Measurements from ENCODE around the gene PEPD. TPM values are rescaled to one million over a fixed set of nuclear protein-coding genes. Genes with fewer than 3 reads are reported as not detected.

Gene PEPD
- total and polyA plus RNA-seq, 10 of the 15 experiments (the other 5 are each of a cell fraction or from before 2014, with no cell fraction given) = 1.4 to 52.0 (median 20.2) TPM

GRCh38 chr19:33411621-33412180 lies 109.9 kb downstream of the PEPD start (continued):
- no peak for TF ChIP-seq REST (IDR thresholded peaks at IDR 0.05; ENCODE audit: low read depth, low read length)
- no peak for TF ChIP-seq SMC3 (IDR thresholded peaks at IDR 0.05; ENCODE audit: borderline replicate concordance, low read length)

GRCh38 chr19:33410915-33411401 lies 110.6 kb downstream of the PEPD start:
- in situ Hi-C loops (cut with MboI) (no loop called here), intact Hi-C loops (cut with micrococcal nuclease; ENCODE audit: unreplicated experiment) (no loop called here)
- H3K4me1 ChIP-seq (ENCODE audit: control insufficient read depth, insufficient read depth, low read length) = 0 out of 2 replicates have a peak, but pooled peaks cover 4% of the 10 kb centered on the region
- H3K9me3 ChIP-seq (replicated peaks; ENCODE audit: control insufficient read depth, insufficient read depth, low read length) = no peaks in the 10 kb centered on the region
- H4K20me1 ChIP-seq (ENCODE audit: control insufficient read depth, insufficient read depth) = no peaks in the 10 kb centered on the region; the same call in 1 of the 2 replicates
- no peaks in the 10 kb centered on the region for H3K79me2 ChIP-seq (ENCODE audit: control insufficient read depth, insufficient read depth, low read length)
- ATAC-seq (no peak), FAIRE-seq (no peak), DNase-seq (ENCODE audit: low read depth, low spot score) (no peak)
- no peaks in the 10 kb centered on the region for H3K36me3 ChIP-seq (ENCODE audit: control insufficient read depth in 2 of 2, insufficient read depth in 2 of 2, low read length in 1 of 2)
- ChIA-PET SMC1A (ENCODE audit: uncharacterized antibody, unreplicated experiment) (interaction anchor here (0.6 kb wide), 1 partner anchor 815 kb away, joined by 3 read pairs; no protein-coding TSS in a partner anchor), CTCF (interaction anchor here (0.6 to 1.4 kb wide), 2 partner anchors 60 to 175 kb away, joined by 3 read pairs; no protein-coding TSS in a partner anchor), POLR2A (no interaction called here), RAD21 (ENCODE audit: unreplicated experiment) (no interaction called here)
- H2AFZ ChIP-seq (ENCODE audit: control insufficient read depth, low read depth, low read length) = no peak overlapping the region
- no TSS peak for BruUV-seq (replicated peaks)
- no peak overlapping the region for H3K4me3 ChIP-seq
- H3K27ac ChIP-seq (ENCODE audit: control insufficient read depth, insufficient read depth) = no peak overlapping the region
- no peak overlapping the region for H3K4me2 ChIP-seq (ENCODE audit: control insufficient read depth, insufficient read depth)
- 82% methylated on average over 21 of the region's 21 CpGs for WGBS (ENCODE audit: insufficient coverage, insufficient replicate concordance, low lambda C conversion rate, missing lambda C conversion rate)
- no peaks in the 10 kb centered on the region for H3K27me3 ChIP-seq (replicated peaks in 1 of 2; ENCODE audit: control insufficient read depth in 2 of 2, insufficient read depth in 2 of 2, low read length in 1 of 2)
- H3K9ac ChIP-seq (ENCODE audit: control insufficient read depth, insufficient read depth, low read length) = no peak overlapping the region
- TF ChIP-seq USF2 (IDR thresholded peaks at IDR 0.05; ENCODE audit: borderline replicate concordance, low read depth, low read length) = no peak
- no peak for TF ChIP-seq POLR2AphosphoS2 (IDR thresholded peaks at IDR 0.05; ENCODE audit: low read depth, low read length)
- no peak for TF ChIP-seq SMAD1 (IDR thresholded peaks at IDR 0.05; ENCODE audit: low read depth, partially characterized antibody)
- TF ChIP-seq MLLT1 (IDR thresholded peaks at IDR 0.05) = no peak
- no peak for TF ChIP-seq SIX5 (IDR thresholded peaks at IDR 0.05; ENCODE audit: low read depth, low read length, severe bottlenecking)
- no peak for TF ChIP-seq NFYA (IDR thresholded peaks at IDR 0.05; ENCODE audit: borderline replicate concordance, low read depth, low read length)
- no peak for TF ChIP-seq ZNF384 (IDR thresholded peaks at IDR 0.05; ENCODE audit: borderline replicate concordance, low read depth, low read length)
- no peak for TF ChIP-seq SMC3 (IDR thresholded peaks at IDR 0.05; ENCODE audit: borderline replicate concordance, low read length)
- TF ChIP-seq TCF3 (IDR thresholded peaks at IDR 0.05; ENCODE audit: borderline replicate concordance, insufficient read depth, low read depth, low read length) = no peak
- no peak for TF ChIP-seq GABPA (IDR thresholded peaks at IDR 0.05; ENCODE audit: low read depth)
- TF ChIP-seq SMARCA5 (IDR thresholded peaks at IDR 0.05) = no peak
- TF ChIP-seq SUPT20H (IDR thresholded peaks at IDR 0.05; ENCODE audit: borderline replicate concordance, control insufficient read depth, low read depth, low read length) = no peak
- TF ChIP-seq BMI1 (IDR thresholded peaks at IDR 0.05; ENCODE audit: borderline replicate concordance) = no peak
- no peak for TF ChIP-seq RAD51 (IDR thresholded peaks at IDR 0.05)
- TF ChIP-seq NFXL1 (IDR thresholded peaks at IDR 0.05; ENCODE audit: borderline replicate concordance) = no peak
- no peak for TF ChIP-seq STAT3 (IDR thresholded peaks at IDR 0.05; ENCODE audit: low read depth, low read length)
